ENCODE results near the gene HYAL2.

The HYAL2 gene

DNA sequence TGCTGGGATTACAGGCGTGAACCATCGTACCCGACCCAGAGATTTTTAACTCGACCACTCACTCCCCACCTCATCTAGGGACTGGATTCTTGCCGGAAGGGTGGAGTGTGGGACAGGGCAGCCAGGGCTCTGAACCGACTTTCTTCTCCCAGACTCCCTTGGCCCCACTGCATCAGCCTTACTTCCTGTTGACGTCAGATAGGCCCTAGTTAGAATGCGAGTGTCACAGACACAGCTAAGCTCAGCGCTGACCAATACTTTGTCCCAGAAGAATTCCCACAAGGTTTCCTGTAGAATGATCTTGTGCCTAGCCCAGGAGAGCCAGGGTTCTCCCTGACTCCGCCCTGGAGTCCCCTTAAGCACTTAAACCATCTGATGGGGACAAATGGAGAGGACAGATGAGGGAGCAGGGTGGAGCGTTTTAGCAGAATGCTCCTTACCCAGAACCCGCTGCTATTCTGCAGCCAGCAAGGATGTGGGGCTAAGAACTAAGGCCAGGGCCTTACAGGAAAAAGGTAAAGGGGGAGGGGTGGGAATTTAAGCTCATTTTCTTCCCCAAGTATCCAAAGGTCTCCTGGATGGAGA lies 11.3 kb upstream of the HYAL2 start:
- Histone ChIP-seq H3K4me2 (ENCODE audit: low read depth, low read length, poor library complexity, severe bottlenecking) (peak overlapping the region; percentile 99), H3K4me3 (ENCODE audit: low read length, poor library complexity, severe bottlenecking) (peak overlapping the region; percentile 97), H3K4me1 (ENCODE audit: insufficient read depth, low read length, poor library complexity, severe bottlenecking) (peaks cover 28% of the 10 kb centered on the region), H3K9me3 (ENCODE audit: insufficient read depth, low read depth, low read length) (no peaks in the 10 kb centered on the region), H3K9me2 (replicated peaks; ENCODE audit: low read depth, low read length) (no peaks in the 10 kb centered on the region), H2AFZ (ENCODE audit: low read length) (no peak overlapping the region), H3K79me2 (ENCODE audit: insufficient read depth, low read length) (peaks cover 86% of the 10 kb centered on the region), H4K20me1 (ENCODE audit: insufficient read depth, low read length, poor library complexity, severe bottlenecking) (peaks cover 78% of the 10 kb centered on the region), H3K27me3 (ENCODE audit: insufficient read depth, low read length, poor library complexity, severe bottlenecking) (peaks cover 4% of the 10 kb centered on the region), H3F3A (ENCODE audit: low read depth) (peaks cover 8% of the 10 kb centered on the region; the same call in 1 of the 2 replicates), H3K9ac (ENCODE audit: low read depth, low read length, poor library complexity, severe bottlenecking) (peak overlapping the region; percentile 98), H3K36me3 (ENCODE audit: insufficient read depth, low read length) (peaks cover 46% of the 10 kb centered on the region)
- TF ChIP-seq EZH2phosphoT487 (IDR thresholded peaks at IDR 0.05; ENCODE audit: borderline replicate concordance) = no peak

DNA sequence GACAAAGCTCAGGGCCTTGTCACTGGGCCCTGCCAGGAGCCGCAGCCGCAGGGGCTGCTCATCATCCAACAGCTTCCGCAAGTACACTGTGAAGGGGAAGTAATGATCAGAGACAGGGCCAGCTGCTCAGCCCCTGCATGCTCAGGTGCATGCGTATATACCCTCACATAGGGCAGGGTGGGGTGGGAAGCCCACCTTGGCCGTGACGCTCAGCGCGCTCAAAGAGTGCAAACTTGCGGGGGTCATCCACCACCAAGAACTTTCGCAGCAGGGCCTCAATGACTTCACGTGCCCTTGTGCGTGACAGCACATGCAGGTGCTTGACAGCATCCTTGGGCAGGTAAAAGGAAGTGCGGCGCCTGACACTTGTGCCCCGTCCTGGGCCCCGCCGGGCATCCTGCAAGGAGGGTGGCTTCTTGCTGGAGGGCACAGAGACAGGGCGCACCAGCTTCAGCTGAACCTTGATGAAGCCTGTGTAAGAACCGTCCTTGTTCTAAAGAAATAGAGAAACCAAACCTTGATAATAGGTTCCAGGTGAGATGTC lies 8.9 kb upstream of the HYAL2 start:
- H3K27me3 ChIP-seq (ENCODE audit: insufficient read depth, low read length, poor library complexity, severe bottlenecking) = no peaks in the 10 kb centered on the region
- peaks cover 81% of the 10 kb centered on the region for H3K79me2 ChIP-seq (ENCODE audit: insufficient read depth, low read length)
- H3K4me2 ChIP-seq (ENCODE audit: low read depth, low read length, poor library complexity, severe bottlenecking) = no peak overlapping the region
- no peak for TF ChIP-seq EZH2phosphoT487 (IDR thresholded peaks at IDR 0.05; ENCODE audit: borderline replicate concordance)
- TF ChIP-seq, protein P1, sequence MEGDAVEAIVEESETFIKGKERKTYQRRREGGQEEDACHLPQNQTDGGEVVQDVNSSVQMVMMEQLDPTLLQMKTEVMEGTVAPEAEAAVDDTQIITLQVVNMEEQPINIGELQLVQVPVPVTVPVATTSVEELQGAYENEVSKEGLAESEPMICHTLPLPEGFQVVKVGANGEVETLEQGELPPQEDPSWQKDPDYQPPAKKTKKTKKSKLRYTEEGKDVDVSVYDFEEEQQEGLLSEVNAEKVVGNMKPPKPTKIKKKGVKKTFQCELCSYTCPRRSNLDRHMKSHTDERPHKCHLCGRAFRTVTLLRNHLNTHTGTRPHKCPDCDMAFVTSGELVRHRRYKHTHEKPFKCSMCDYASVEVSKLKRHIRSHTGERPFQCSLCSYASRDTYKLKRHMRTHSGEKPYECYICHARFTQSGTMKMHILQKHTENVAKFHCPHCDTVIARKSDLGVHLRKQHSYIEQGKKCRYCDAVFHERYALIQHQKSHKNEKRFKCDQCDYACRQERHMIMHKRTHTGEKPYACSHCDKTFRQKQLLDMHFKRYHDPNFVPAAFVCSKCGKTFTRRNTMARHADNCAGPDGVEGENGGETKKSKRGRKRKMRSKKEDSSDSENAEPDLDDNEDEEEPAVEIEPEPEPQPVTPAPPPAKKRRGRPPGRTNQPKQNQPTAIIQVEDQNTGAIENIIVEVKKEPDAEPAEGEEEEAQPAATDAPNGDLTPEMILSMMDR (conservative IDR thresholded peaks at IDR 0.05; ENCODE audit: low read length) = no peak
- H3F3A ChIP-seq (ENCODE audit: low read depth) = peaks cover 9% of the 10 kb centered on the region
- H3K36me3 ChIP-seq (ENCODE audit: insufficient read depth, low read length) = peaks cover 46% of the 10 kb centered on the region
- peaks cover 83% of the 10 kb centered on the region for H4K20me1 ChIP-seq (ENCODE audit: insufficient read depth, low read length, poor library complexity, severe bottlenecking)
- H3K4me1 ChIP-seq (ENCODE audit: insufficient read depth, low read length, poor library complexity, severe bottlenecking) = peaks cover 34% of the 10 kb centered on the region
- no peak overlapping the region for H3K4me3 ChIP-seq (ENCODE audit: low read length, poor library complexity, severe bottlenecking)
- H2AFZ ChIP-seq (ENCODE audit: low read length) = no peak overlapping the region
- no peak overlapping the region for H3K9ac ChIP-seq (ENCODE audit: low read depth, low read length, poor library complexity, severe bottlenecking)
- H3K9me3 ChIP-seq (ENCODE audit: insufficient read depth, low read depth, low read length) = no peaks in the 10 kb centered on the region
- H3K9me2 ChIP-seq (replicated peaks; ENCODE audit: low read depth, low read length) = no peaks in the 10 kb centered on the region

DNA sequence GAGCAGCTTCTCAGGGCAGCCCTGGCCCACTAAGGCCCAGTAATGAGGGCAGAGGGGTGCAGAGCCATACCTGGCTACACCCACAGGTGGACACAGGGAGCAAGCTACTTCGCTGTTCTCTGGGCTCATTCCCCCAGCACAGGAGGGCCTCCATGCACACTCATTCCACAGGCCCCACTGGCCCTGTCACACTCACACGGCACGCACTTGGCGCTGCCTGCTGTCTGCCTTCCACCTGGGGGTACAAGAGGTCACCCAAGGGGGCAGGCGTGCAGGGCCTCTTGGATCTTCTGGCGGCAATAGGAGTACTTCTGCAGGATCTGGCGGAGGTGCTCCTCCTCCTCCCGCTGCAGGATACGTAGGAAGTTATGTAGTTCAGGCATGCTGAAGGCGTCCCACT lies 7.8 kb upstream of the HYAL2 start:
- Histone ChIP-seq H3K4me1 (ENCODE audit: insufficient read depth, low read length, poor library complexity, severe bottlenecking) (peaks cover 25% of the 10 kb centered on the region), H4K20me1 (ENCODE audit: insufficient read depth, low read length, poor library complexity, severe bottlenecking) (peaks cover 72% of the 10 kb centered on the region), H3K4me2 (ENCODE audit: low read depth, low read length, poor library complexity, severe bottlenecking) (no peak overlapping the region), H3K9ac (ENCODE audit: low read depth, low read length, poor library complexity, severe bottlenecking) (no peak overlapping the region), H3K9me3 (ENCODE audit: insufficient read depth, low read depth, low read length) (no peaks in the 10 kb centered on the region), H3K79me2 (ENCODE audit: insufficient read depth, low read length) (peaks cover 73% of the 10 kb centered on the region), H3K27me3 (ENCODE audit: insufficient read depth, low read length, poor library complexity, severe bottlenecking) (no peaks in the 10 kb centered on the region), H3K4me3 (ENCODE audit: low read length, poor library complexity, severe bottlenecking) (no peak overlapping the region), H3F3A (ENCODE audit: low read depth) (peaks cover 9% of the 10 kb centered on the region), H3K9me2 (replicated peaks; ENCODE audit: low read depth, low read length) (no peaks in the 10 kb centered on the region), H2AFZ (ENCODE audit: low read length) (no peak overlapping the region), H3K36me3 (ENCODE audit: insufficient read depth, low read length) (peaks cover 46% of the 10 kb centered on the region)
- no peak for TF ChIP-seq EZH2phosphoT487 (IDR thresholded peaks at IDR 0.05; ENCODE audit: borderline replicate concordance)
- TF ChIP-seq, protein P1 (conservative IDR thresholded peaks at IDR 0.05; ENCODE audit: low read length) = no peak
